SH-SY5Y (cell line): Measurements from ENCODE around the gene ZYX.

Experiments used
- GATA2 ChIP-seq: IDR thresholded peaks from 2 replicates; pipeline ENCODE4 v1.6.1; 2011; ENCODE audit warnings: mild to moderate bottlenecking, low read depth, low read length
- GATA3 ChIP-seq: IDR thresholded peaks from 2 replicates; pipeline ENCODE4 v1.6.1; 2011; ENCODE audit warnings: low read depth, mild to moderate bottlenecking, low read length, moderate library complexity

Gene ZYX

DNA sequence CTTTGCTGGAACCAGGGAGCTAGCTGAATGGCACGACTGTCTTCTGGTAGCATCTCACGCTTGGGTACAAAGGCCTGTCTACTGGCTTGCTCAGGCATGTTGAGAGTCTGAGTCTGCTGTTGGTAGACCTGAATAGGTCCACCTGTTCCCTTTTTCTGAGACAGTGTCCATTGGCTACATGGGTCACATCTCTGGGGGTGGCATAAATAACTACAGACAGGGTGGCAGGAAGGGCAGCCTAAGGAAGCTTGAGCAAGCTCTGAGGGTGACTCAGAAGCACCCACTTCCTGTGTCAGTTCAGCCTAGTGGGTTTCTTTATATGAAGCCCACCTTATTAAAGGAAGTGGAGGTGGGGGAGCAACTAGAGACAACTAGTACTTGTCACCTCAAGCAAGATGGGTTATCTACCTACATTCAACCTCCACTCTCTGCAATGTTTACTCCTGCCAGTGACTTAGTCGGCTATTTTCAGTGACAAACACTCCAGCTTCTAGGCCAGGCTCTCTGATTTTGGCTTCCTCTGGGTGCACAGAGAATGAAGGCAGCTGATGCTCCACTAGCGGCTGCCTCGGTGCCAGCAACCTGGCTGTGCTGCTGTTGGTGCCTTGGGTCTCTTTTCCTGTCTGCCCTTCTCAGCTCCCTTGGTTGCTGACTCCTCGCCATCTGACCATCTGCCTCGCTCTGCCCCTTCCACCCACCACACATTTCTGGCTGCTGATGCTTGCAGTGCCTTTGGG, 5.7 kb upstream of the ZYX start:
- TF ChIP-seq GATA3 (no peak), GATA2 (no peak)

DNA sequence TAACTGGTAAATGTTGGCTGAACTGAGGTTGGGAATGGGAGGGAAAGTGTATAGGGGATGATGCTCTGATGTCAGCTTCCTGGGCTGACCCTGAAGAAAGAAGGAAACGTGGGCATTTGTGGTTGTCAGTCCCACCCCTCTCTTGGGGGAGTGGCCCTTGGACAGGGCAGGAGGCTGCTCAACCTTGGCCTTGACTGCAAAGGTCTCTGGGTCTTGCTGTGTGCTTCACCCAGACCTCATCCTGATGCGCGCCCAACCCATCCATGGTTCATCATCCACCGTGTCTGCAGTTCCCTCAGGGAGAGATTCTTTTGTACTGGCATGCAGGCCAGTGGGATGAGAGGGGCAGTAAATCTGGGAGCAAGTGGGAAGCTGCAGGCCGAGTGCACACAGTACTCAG, 4.7 kb upstream of the ZYX start:
- TF ChIP-seq GATA2: no peak
- TF ChIP-seq GATA3: no peak

DNA sequence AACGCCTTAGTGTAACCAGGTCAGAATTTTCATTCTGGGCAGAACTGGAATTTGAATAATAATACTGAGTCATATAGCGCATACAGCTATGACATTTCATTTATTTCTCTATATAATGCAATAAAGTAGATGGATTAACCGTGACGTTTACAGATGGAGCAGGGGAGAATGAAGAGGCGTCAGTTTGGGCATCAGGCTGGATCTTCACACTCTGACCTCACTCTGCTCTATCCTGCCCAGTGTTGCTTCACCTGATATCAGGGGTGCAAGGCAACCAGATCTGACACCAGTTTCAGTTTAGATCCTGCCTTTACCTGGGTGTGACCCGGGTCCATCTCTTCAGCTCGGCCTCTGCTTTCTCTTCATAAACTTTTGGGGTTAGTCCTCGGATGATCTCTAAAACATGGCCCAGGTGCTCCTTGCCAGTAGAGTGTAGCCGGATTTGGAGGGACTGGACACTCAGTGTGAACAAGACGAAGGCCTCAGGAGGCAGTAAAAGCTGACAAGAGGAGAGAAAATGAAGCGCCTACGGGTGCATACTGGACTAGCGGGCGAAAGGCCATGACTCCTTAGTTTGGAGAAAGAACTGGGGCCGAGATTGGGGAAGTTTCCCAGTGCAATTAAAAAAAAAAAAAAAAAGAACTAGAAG, 1.4 kb upstream of the ZYX start:
- TF ChIP-seq GATA3: no peak
- no peak for TF ChIP-seq GATA2

DNA sequence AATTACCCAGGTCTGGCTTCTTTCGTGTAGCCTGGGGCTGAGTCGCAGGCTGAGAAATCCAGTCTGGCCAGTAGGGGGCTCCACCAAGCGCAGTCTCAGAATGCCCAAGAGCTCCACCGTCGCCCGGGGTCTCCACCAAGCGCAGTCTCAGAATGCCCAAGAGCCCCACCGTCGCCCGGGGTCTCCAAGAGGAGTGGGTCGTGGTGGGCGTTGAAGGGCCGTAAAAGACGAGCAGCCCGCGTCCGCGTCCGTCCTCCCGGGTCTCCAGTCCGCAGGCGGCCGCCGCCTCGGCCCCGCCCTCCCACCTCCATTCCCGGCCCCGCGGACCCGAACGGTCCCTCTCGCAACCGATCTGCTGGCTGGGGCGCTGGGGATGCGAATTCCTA, 892 bp upstream of the ZYX start:
- TF ChIP-seq GATA2 (no peak), GATA3 (no peak)

DNA sequence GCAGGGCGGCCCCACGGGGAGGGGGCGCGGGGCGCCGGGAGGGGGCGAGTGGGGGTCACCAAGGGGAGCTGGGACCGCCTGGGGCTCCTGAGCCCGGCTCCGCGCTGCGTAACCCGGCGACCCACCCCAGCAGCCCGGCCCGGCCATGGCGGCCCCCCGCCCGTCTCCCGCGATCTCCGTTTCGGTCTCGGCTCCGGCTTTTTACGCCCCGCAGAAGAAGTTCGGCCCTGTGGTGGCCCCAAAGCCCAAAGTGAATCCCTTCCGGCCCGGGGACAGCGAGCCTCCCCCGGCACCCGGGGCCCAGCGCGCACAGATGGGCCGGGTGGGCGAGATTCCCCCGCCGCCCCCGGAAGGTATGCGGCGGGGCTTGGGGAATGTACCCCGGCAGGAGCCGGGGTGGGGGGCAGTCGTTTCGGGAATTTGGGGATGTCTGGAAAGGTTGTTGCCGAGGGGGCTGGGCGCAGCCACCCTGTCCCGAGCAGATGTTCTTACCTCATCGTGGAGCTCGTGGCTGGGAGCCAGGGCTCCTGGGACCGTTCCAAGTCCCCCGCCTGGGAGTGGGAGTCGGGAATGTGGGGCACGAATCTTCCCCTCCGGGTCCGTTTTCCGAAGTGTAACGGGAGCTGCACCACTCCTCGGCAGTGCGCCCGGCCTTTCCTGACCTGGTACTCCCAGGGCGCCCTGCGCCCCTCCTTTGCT, 431 bp downstream of the ZYX start:
- TF ChIP-seq GATA2 (no peak), GATA3 (no peak)

DNA sequence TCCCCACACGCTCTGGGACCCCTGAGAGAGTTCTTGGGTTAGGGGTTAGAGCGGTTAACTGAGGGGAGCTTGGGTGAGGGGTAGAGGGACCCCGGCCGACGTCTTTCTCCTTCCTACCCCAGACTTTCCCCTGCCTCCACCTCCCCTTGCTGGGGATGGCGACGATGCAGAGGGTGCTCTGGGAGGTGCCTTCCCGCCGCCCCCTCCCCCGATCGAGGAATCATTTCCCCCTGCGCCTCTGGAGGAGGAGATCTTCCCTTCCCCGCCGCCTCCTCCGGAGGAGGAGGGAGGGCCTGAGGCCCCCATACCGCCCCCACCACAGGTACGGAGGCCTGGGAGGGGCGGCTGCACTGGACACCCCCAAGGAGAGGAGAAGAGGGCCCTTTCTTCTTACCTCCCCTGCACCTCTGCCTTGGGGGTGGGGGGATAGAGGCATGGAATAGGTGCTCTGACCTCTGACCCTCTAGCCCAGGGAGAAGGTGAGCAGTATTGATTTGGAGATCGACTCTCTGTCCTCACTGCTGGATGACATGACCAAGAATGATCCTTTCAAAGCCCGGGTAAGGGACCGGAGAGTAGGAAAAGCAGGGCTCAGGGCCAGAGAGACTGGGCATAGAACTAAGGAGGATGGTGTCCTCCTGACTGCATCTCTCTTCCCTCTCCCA, 1.1 kb downstream of the ZYX start:
- TF ChIP-seq GATA3 (no peak), GATA2 (no peak)

DNA sequence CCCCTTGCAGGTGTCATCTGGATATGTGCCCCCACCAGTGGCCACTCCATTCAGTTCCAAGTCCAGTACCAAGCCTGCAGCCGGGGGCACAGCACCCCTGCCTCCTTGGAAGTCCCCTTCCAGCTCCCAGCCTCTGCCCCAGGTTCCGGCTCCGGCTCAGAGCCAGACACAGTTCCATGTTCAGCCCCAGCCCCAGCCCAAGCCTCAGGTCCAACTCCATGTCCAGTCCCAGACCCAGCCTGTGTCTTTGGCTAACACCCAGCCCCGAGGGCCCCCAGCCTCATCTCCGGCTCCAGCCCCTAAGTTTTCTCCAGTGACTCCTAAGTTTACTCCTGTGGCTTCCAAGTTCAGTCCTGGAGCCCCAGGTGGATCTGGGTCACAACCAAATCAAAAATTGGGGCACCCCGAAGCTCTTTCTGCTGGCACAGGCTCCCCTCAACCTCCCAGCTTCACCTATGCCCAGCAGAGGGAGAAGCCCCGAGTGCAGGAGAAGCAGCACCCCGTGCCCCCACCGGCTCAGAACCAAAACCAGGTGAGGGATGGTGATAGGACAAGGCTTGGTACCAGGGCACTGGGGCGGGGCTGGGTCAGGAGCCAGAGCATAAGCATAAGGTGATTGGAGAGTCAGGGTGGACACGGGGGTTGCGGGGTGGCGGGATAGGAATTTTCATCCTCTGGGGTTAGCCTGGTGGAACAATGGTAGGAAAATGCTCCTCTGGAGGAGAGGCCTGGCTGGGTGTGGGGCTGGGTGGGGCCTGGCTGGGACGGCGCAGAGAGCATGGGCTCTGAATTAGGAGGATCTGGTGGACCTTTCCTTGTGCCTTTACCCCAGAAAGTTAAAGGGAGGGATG, 1.9 kb downstream of the ZYX start:
- TF ChIP-seq GATA2 (no peak), GATA3 (no peak)

DNA sequence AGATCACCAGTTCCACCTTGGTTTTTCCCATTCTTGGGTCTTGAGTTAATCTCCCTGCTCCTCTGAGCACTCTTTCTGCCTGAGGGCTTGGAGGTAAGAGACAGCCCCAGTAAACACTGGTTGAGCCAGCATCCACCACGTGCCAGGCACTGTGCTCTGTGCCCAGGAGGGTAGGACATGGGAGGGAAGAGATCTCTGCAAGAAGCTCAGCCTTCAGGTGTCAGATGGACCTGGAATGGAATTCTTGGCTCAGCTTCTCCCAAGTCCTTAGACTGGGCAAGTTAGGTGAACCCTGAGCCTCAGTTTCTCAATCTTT, 2.5 kb downstream of the ZYX start:
- no peak for TF ChIP-seq GATA3
- no peak for TF ChIP-seq GATA2

DNA sequence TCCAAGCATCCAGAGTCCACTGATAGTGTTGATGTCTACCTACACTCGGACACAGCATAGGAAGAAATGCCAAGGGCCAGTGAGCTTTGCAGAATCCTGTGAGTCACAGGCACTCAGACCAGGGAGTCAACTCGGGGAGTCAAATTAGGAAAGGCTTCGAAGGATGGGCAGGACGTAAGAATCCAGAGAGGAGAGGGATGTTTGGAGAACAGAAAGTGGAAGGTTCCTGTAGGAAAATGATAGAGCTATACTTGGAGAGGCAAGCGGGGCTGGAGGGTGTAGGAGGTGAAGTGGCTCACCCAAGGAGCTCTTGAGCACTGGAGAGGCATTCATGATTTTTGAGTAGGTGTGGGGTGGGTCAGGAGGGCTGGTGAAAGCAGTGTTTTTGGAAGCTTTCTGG, 3.0 kb downstream of the ZYX start:
- TF ChIP-seq GATA2: no peak

DNA sequence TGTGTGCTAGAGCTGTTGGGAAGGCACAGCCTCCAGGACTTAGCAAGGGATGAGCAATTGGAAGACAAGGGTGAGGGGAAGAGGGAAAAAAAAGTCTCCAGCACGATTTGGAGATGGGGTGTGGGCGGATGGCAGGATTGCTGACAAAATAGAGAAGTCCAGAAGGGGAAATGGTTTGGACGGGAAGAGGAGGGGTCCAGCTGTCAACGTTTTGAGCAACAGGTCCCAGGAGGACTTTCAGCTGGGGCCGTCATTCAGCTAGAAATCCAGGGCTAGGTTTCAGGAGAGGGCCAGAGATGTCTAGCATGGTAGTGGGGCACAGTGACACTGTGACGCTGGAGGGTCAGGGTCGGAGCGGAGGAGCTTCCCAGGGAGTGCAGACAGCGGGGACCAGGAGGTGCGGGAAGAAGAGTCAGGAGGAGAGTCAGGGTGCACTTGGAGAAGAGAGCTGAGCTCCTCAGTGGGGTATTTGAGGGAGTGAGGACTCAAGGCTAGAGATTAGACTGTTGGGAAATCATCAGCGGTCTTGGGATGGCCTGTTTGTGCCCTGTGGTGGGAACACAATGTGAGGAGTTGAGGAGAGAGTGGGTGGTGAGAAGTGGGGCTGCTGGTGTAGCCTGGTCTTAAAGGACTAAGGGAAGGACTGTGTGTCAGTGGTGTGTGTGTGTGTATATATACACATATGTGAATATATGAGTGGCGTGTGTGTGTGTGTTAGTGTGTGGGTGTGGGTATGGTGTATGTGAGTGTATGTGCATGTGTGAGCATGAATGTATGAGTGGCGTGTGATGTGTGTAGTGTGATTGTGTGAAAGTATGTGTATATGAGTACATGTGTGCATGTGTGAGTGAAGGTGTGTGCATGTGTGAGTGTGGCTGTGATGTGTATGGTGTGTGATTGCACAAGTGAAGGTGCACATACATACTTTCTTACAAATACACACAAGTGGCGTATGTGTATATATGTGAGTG, 3.8 kb downstream of the ZYX start:
- TF ChIP-seq GATA3 (no peak), GATA2 (no peak)

DNA sequence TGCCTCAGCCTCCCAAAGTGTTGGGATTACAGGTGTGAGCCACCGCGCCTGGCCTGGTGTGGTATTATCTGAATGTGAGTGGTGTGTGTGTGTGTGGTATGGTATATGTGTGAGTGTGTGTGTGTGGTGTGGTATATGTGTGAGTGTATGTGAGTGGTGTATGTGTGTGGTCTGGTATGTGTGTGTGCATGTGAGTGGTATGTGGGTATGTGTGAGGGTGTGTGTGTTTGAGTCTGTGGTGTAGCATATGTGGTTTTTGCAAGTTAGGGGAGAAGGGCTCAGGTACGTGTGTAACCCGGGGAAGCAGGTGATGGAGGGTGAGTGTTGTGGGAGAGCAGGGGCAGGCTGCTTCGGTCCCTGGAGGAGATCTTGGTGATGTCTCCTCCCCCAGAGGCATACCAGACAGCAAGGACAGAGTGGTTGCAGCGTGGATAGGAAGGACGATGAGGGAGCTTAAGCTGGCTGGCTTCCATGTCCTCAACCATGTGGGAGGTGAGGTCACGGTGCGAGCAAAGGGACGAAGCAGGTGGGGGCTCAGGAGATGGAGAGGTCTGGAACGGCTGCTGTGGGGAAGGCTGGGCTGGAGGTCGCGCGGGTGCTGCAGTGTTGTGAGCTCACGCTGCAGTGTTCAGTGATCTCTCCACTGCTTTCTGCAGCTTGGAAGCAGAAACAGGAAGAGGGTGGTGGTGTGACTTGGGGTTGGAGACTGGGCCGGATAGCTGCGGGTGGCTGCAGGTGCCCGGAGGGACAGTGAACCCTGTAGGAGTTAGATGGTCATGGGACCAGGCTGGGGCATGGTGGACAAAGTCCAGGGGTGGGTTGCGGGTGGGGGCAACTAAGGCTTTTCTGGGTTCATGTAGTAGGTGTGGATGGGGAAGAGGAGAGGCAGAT, 5.0 kb downstream of the ZYX start:
- TF ChIP-seq GATA2 (no peak), GATA3 (no peak)

DNA sequence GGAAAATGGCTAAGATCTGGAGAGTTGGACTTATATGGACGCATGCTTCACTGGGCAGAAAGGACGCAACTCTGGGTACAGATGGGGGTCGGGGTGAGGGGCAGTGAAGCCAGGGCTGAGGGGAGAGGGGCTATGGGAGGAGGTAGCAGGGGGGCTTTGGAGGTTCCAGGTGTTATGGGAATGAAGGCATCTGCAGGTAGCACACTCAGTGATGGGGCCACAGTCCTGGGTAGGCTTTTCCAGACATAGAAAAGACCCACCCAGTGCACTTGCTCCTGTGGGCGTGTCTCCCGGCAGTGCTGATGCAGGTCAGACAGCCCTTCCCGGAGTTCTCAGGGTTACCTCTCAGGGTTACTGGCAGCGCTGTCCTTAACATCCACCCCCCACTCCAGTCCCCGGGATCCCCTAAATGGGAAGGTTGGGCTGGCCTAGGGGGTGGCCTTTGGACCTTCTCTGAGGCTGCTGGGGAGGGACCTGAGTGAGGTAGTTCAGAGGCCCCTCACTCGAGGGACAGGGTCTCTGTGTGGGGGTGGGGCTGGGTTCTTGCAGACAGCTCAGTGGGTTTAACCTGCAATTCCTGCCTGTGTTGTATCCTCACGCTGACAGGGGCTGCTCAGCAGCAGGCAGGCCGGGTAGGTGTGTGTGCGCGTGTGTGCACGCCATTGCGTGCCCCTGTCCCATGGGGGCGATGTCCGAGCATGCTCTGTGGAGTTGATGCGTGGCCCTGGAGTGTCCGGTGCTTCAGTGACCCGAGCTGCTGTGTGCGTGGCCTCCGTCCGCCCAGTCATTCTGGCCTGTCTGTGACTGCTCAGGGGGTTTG, 6.2 kb downstream of the ZYX start:
- TF ChIP-seq GATA3 (no peak), GATA2 (no peak)
